AG09309 (cell line): ENCODE data around the gene CIPC.

Experiments used
- DNase-seq: peaks from one replicate; pipeline ENCODE4 v3.0.0-alpha.2; 2010; ENCODE audit warnings: low read depth
- H3K4me3 ChIP-seq: 2 replicates; pipeline ENCODE4 v1.5.1; 2011; ENCODE audit warnings: mild to moderate bottlenecking, low read depth, low read length, moderate library complexity; ENCODE audit not compliant: control insufficient read depth
- TF ChIP-seq, protein P1 (sequence below): IDR thresholded peaks from 2 replicates; pipeline ENCODE4 v1.5.1; 2011; ENCODE audit warnings: mild to moderate bottlenecking, low read depth, low read length, inconsistent platforms; ENCODE audit not compliant: insufficient read depth, control insufficient read depth; ENCODE audit errors: missing control alignments

Gene CIPC, protein sequence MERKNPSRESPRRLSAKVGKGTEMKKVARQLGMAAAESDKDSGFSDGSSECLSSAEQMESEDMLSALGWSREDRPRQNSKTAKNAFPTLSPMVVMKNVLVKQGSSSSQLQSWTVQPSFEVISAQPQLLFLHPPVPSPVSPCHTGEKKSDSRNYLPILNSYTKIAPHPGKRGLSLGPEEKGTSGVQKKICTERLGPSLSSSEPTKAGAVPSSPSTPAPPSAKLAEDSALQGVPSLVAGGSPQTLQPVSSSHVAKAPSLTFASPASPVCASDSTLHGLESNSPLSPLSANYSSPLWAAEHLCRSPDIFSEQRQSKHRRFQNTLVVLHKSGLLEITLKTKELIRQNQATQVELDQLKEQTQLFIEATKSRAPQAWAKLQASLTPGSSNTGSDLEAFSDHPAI

DNA sequence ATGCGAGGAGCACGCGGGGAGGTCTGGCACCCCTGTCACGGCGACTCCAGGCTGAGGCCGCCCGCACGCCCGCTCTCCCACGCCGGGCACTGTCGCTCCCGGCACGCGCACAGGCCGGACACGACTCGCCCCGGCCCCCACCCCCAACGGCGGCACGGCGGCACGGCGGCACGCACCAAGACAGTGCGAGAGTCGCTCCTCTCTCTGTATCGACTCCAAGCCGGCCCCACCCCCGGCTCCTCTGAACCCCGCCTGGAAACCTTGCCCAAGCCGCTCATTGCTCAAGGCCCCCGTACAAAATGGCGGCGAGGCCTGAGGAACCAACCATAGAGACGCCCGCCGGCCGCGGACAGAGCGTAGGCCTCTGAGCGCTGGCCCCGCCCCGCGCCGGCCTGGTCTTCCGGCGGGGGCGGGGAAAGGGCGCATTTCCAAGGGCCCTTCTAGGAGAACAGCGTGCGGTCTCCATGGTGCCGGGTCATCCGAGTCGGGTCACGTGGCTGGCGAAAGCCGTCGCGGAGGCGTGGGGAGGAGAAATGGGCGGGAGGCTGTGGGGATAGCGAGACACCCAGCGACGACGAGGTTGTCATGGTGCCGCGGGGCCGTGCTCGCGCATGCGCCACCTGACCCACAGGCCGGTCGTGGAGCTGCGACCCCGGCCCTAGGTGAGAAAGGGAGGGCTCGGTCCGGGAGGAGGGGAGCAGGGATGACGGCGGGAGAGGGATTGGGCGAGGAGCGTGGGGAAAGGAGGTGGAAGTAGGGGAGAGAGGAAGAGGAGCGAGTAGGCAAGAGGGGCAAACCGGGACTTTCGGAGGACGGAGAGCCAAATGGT, at the start of gene CIPC:
Gene CIPC (plus strand): TSS at position 559 of the 829 bp plus-strand sequence. CDS start 7,451 bp downstream, outside the sequence.
- TF ChIP-seq, protein P1, sequence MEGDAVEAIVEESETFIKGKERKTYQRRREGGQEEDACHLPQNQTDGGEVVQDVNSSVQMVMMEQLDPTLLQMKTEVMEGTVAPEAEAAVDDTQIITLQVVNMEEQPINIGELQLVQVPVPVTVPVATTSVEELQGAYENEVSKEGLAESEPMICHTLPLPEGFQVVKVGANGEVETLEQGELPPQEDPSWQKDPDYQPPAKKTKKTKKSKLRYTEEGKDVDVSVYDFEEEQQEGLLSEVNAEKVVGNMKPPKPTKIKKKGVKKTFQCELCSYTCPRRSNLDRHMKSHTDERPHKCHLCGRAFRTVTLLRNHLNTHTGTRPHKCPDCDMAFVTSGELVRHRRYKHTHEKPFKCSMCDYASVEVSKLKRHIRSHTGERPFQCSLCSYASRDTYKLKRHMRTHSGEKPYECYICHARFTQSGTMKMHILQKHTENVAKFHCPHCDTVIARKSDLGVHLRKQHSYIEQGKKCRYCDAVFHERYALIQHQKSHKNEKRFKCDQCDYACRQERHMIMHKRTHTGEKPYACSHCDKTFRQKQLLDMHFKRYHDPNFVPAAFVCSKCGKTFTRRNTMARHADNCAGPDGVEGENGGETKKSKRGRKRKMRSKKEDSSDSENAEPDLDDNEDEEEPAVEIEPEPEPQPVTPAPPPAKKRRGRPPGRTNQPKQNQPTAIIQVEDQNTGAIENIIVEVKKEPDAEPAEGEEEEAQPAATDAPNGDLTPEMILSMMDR = no peak
- DNase-seq = peak; percentile 91
- H3K4me3 ChIP-seq = peak within 1 kb of the TSS; percentile 96

DNA sequence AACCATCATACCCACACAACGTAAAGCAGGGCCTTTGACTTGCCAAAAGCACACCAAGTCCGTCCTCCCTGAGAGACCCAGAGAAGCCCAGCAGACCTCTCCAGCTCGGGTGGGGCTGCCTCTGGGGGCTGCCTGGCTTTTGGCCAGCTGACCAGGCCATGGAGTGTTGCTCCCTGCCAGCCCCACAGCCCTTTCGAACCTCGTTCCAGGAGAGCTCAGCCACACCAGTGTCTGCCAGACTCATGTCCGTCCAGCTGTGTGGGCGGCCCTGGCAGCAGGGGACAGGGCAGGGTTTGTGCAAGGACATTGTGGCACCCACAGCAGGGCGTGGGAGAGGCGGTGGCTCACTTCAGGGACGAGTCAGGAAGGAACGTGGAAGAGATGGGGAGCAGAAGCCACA, 46.9 kb upstream of the CIPC start:
- TF ChIP-seq, protein P1 = no peak
- no peak for DNase-seq
- no peak overlapping the region for H3K4me3 ChIP-seq

DNA sequence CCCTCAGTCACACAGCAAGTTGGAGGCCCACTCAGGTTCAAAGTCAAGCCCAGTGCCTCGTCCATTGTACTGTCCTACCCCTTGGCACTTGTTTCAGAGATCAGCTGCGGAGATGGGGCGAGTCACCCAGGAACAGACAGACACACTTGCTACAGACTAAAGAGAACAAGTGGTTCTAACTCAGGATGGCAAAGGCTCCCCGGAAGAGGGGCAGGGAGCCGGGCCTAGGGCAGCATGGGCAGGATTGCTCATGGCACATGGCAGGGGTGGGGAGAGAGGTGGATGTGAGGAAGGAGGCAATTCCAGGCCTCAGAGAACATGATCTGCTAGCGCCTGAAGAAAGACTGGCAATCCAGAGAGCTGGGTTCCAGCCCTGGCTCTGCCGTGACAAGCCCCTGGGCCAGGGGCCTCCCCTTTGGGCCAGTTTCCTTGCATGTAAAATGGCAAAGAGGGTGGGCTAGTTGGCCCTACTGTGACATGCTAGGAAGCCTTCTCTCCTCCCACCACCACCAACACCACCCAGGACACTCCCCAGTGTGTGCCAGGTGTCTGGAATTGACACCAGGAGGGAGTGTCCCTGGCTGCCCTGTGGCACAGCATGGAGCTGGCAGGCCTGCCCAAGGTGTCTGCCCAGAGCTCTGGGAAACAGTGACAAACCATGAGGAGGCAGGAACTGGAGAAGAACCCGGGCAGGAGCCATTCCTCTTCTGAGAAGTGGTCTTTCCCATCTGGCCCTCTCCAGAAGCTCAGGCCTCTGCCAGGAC, 45.6 kb upstream of the CIPC start:
- TF ChIP-seq, protein P1 = no peak
- DNase-seq = no peak
- no peak overlapping the region for H3K4me3 ChIP-seq

DNA sequence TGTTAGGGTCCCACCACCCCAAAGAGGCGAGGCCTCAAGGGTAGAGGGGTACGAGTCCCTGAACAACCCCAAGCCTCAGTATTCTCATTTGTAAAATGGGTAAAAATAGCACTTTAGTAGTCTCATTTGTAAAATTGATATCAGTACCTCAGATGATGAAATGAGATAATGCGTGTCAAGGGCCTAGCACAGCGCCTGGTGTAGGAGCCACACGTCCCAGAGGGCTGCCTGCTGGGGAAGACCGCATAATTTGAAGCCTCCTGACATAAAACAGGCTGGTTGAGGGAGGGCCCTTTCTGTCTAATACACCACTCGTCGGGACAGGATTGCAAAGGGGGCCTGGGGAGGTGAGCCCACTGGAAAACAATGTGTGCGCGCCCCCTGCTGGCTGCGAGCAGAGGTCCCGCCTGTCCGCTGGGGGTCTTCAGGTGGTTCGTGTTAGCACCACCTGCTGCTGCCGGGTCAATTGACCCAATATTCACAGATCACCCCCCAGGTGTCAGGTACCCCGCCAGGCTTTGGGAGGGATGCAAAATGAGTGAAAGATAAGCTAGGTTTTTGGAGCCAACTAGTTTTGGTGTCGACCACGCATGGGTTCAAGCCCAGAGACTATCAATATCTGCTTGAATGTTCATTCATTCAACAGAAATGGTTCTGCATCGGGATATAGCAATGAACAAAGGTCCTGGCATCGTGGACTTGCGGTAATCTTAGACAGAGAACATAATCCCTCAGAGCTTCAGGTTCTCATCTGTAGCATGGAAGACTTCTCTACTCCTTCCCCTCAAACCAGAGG, 44.8 kb upstream of the CIPC start:
- TF ChIP-seq, protein P1 = peak; percentile 83
- H3K4me3 ChIP-seq = no peak overlapping the region
- DNase-seq = no peak

DNA sequence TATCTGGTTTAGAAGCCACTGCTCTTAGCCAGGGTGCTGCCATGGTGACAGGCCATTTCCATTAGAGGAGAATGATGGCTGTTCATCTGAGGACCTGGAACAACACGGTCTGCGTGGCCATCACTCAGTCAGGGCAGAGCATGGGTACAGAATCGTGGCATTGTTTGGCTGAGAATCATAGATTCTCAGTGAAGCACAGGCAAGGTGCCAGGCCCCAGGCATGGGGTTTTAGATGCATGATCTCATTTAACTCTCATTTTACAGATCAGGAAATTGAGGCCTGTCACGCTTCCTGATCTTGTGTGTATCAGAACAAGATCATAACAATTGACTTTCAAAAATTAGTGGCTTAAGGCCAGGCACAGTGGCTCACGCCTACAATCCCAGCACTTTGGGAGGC, 42.8 kb upstream of the CIPC start:
- no peak for DNase-seq
- no peak overlapping the region for H3K4me3 ChIP-seq
- TF ChIP-seq, protein P1 = no peak
